Colon (tissue), 2 donors: ENCODE results near the gene ARID1B.
"Not testable (repeated sequence)": the region's sequence is repeated elsewhere in the genome, so short reads cannot be mapped to it uniquely, and the experiment has no call there.

Experiments used
- FAIRE-seq: peaks from 2 replicates; lab custom pipeline; 2012; peaks lifted over from hg19 to GRCh38; lab: Jason Lieb, UNC
- donor health status: control.
- donor health status: control.

The ARID1B gene

GRCh38 chr6:156942266-156942665, 165.1 kb downstream of the ARID1B start:
- FAIRE-seq = no peak

GRCh38 chr6:156943166-156943565, 166.0 kb downstream of the ARID1B start:
- no peak for FAIRE-seq

GRCh38 chr6:156943816-156944215, 166.6 kb downstream of the ARID1B start:
- no peak for FAIRE-seq

GRCh38 chr6:156944412-156944811, 167.2 kb downstream of the ARID1B start:
- no peak for FAIRE-seq

- FAIRE-seq = not testable (repeated sequence)
Measured at GRCh38 chr6:156945789-156946172, 168.6 kb downstream of the ARID1B start.

- no peak for FAIRE-seq
Measured at GRCh38 chr6:156946370-156946936, 169.3 kb downstream of the ARID1B start.

- FAIRE-seq = no peak
Measured at GRCh38 chr6:156948277-156948676, 171.1 kb downstream of the ARID1B start.

- FAIRE-seq = no peak
Measured at GRCh38 chr6:156948807-156949206, 171.6 kb downstream of the ARID1B start.

GRCh38 chr6:156949376-156949775, 172.2 kb downstream of the ARID1B start:
- no peak for FAIRE-seq

- FAIRE-seq = no peak
Measured at GRCh38 chr6:156950084-156950483, 172.9 kb downstream of the ARID1B start.

- FAIRE-seq = no peak
Measured at GRCh38 chr6:156950531-156950930, 173.4 kb downstream of the ARID1B start.

GRCh38 chr6:156952401-156952800, 175.2 kb downstream of the ARID1B start:
- no peak for FAIRE-seq

- no peak for FAIRE-seq
Measured at GRCh38 chr6:156953127-156953478, 175.9 kb downstream of the ARID1B start.

GRCh38 chr6:156953479-156954146, 176.4 kb downstream of the ARID1B start:
- no peak for FAIRE-seq

GRCh38 chr6:156954191-156954590, 177.0 kb downstream of the ARID1B start:
- FAIRE-seq = no peak

- no peak for FAIRE-seq
Measured at GRCh38 chr6:156954816-156955215, 177.6 kb downstream of the ARID1B start.

GRCh38 chr6:156955494-156956183, 178.5 kb downstream of the ARID1B start:
- FAIRE-seq = no peak

- no peak for FAIRE-seq
Measured at GRCh38 chr6:156956286-156956685, 179.1 kb downstream of the ARID1B start.

- no peak for FAIRE-seq
Measured at GRCh38 chr6:156957931-156958547, 180.9 kb downstream of the ARID1B start.

GRCh38 chr6:156960525-156960924, 183.3 kb downstream of the ARID1B start:
- FAIRE-seq = no peak

- FAIRE-seq = no peak
Measured at GRCh38 chr6:156961282-156961892, 184.2 kb downstream of the ARID1B start.
